Measurements from ENCODE around the gene OCSTAMP. TPM values are rescaled to one million over a fixed set of nuclear protein-coding genes. Genes with fewer than 3 reads are reported as not detected.

Gene OCSTAMP
- total RNA-seq, 2 experiments from 2014 or later: not detected

DNA sequence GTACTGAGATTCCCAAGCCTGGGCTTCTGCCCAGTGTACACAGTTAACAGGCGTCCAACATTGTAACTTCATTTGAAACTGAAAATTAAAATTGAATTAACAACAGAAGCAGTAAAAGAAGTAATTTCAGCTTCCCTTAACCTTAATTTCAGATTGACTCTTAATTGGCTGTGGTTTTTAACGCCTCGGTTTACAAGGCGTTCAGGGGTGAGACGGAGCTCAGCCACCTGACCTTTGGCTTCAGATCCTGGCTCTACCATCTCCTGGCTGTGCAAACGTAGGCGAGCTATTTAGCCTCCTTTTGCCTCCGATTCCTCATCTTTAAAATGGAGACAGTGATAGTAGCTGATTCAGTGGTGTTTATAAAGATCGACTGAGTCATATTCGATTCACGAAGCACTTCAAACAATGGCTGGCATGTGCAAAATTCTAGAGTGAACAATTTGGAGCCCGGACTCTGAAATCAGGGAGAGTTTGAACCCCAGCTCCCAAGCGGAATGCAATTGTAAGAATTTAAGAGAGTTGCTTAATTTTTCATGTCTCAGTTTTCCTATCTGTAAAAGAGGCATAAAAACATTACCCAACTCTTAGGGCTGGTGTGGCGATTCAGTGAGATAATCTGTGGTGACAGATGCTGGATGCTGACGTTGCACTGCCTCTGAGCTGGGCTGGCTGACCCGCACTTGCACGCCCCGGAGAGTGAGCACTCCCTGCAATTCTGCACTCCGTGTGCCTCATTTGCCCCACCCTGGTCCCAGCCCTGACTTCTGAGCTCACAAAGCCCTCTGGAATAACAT lies 23.5 kb upstream of the OCSTAMP start:
- ATAC-seq (ENCODE audit: poor library complexity) (no peak), DNase-seq (no peak)
- Mint-ChIP-seq H3K4me1 (ENCODE audit: low read depth) (no peaks in the 10 kb centered on the region), H3K36me3 (ENCODE audit: low read depth) (no peaks in the 10 kb centered on the region), H3K27ac (no peak overlapping the region), H3K9me3 (no peaks in the 10 kb centered on the region), H3K27me3 (peaks cover 40% of the 10 kb centered on the region), H3K4me3 (no peak overlapping the region)
- Histone ChIP-seq H3K4me1 (ENCODE audit: insufficient read depth, low read length) (no peaks in the 10 kb centered on the region), H3K4me3 (ENCODE audit: low read length) (no peak overlapping the region), H3K9me3 (ENCODE audit: control insufficient read depth in 1 of 2, insufficient read depth in 1 of 2, low read length in 2 of 2) (no peaks in the 10 kb centered on the region), H3K36me3 (ENCODE audit: insufficient read depth, low read length) (no peaks in the 10 kb centered on the region), H3K27ac (ENCODE audit: low read depth in 1 of 2, low read length in 2 of 2) (no peak overlapping the region), H3K27me3 (ENCODE audit: control insufficient read depth in 1 of 2, insufficient read depth in 2 of 2, low read length in 2 of 2) (peaks cover 0 to 8% of the 10 kb centered on the region in 2 experiments)
- intact Hi-C loops (cut with DNase I, micrococcal nuclease): no loop called here
- ChIA-PET CTCF (no interaction called here), POLR2A (no interaction called here)
- TF ChIP-seq, protein P1, sequence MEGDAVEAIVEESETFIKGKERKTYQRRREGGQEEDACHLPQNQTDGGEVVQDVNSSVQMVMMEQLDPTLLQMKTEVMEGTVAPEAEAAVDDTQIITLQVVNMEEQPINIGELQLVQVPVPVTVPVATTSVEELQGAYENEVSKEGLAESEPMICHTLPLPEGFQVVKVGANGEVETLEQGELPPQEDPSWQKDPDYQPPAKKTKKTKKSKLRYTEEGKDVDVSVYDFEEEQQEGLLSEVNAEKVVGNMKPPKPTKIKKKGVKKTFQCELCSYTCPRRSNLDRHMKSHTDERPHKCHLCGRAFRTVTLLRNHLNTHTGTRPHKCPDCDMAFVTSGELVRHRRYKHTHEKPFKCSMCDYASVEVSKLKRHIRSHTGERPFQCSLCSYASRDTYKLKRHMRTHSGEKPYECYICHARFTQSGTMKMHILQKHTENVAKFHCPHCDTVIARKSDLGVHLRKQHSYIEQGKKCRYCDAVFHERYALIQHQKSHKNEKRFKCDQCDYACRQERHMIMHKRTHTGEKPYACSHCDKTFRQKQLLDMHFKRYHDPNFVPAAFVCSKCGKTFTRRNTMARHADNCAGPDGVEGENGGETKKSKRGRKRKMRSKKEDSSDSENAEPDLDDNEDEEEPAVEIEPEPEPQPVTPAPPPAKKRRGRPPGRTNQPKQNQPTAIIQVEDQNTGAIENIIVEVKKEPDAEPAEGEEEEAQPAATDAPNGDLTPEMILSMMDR (IDR thresholded peaks at IDR 0.05): no peak

DNA sequence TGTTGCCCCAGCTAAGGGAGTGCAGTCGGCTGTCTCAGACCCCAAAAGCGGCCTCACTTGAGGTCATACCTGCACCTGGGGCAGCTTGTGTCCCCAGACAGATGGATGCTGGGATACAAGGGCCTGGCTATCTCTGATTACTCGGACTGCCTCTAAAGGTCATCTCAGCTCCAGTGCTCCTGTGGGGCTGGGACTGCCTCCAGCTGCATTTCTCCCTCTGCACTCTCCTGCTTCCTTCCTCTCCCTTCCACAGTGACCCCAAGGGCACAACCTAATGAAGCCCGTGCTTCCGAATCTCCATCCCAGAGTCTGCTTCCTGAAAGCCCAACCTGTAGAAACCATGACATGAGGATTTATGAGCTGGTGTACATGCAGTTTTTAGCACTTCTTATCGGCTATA lies 22.8 kb upstream of the OCSTAMP start:
- H3K27me3 Mint-ChIP-seq: peaks cover 34% of the 10 kb centered on the region
- Histone ChIP-seq H3K27me3 (ENCODE audit: control insufficient read depth in 1 of 2, insufficient read depth in 2 of 2, low read length in 2 of 2) (peaks cover 0 to 8% of the 10 kb centered on the region in 2 experiments), H3K36me3 (ENCODE audit: insufficient read depth, low read length) (no peaks in the 10 kb centered on the region), H3K4me3 (ENCODE audit: low read length) (no peak overlapping the region), H3K4me1 (ENCODE audit: insufficient read depth, low read length) (no peaks in the 10 kb centered on the region), H3K9me3 (ENCODE audit: control insufficient read depth in 1 of 2, insufficient read depth in 1 of 2, low read length in 2 of 2) (no peaks in the 10 kb centered on the region), H3K27ac (ENCODE audit: low read depth in 1 of 2, low read length in 2 of 2) (no peak overlapping the region)
- no peaks in the 10 kb centered on the region for H3K36me3 Mint-ChIP-seq (ENCODE audit: low read depth)
- H3K27ac Mint-ChIP-seq: no peak overlapping the region
- H3K4me3 Mint-ChIP-seq: no peak overlapping the region
- ATAC-seq (ENCODE audit: poor library complexity) (no peak), DNase-seq (no peak)
- intact Hi-C loops (cut with DNase I, micrococcal nuclease): no loop called here
- CTCF ChIA-PET: no interaction called here
- no peaks in the 10 kb centered on the region for H3K9me3 Mint-ChIP-seq
- TF ChIP-seq, protein P1 (IDR thresholded peaks at IDR 0.05): no peak
- POLR2A ChIA-PET: no interaction called here
- H3K4me1 Mint-ChIP-seq (ENCODE audit: low read depth): no peaks in the 10 kb centered on the region

DNA sequence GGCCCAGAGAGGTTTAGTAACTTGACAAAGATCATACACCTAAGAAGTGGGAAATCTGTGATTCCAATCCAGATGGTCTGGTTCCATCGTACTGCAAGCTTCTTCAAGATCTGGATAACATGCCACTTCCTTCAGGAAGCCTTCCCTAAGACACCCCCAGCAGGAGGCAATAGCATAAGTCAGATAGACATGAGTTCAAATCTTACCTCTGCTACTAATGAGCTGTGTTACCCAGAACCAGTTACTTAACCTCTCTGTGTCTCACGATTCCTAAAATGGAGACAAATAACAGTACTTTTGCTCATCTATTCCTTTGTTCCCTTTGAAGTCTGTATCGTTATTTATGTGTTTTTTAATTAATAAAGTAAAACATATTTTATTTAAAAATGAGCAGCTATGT lies 22.3 kb upstream of the OCSTAMP start:
- DNase-seq: no peak
- Mint-ChIP-seq H3K27me3 (peaks cover 34% of the 10 kb centered on the region), H3K36me3 (ENCODE audit: low read depth) (no peaks in the 10 kb centered on the region), H3K4me1 (ENCODE audit: low read depth) (no peaks in the 10 kb centered on the region), H3K27ac (no peak overlapping the region), H3K9me3 (no peaks in the 10 kb centered on the region), H3K4me3 (no peak overlapping the region)
- intact Hi-C loops (cut with DNase I, micrococcal nuclease): no loop called here
- peaks cover 0 to 8% of the 10 kb centered on the region in 2 experiments for H3K27me3 ChIP-seq (ENCODE audit: control insufficient read depth in 1 of 2, insufficient read depth in 2 of 2, low read length in 2 of 2)
- no peak for ATAC-seq (ENCODE audit: poor library complexity)
- H3K27ac ChIP-seq (ENCODE audit: low read depth in 1 of 2, low read length in 2 of 2): no peak overlapping the region
- POLR2A ChIA-PET: no interaction called here
- no peak overlapping the region for H3K4me3 ChIP-seq (ENCODE audit: low read length)
- H3K9me3 ChIP-seq (ENCODE audit: control insufficient read depth in 1 of 2, insufficient read depth in 1 of 2, low read length in 2 of 2): no peaks in the 10 kb centered on the region
- CTCF ChIA-PET: no interaction called here
- TF ChIP-seq, protein P1 (IDR thresholded peaks at IDR 0.05): no peak
- no peaks in the 10 kb centered on the region for H3K36me3 ChIP-seq (ENCODE audit: insufficient read depth, low read length)
- H3K4me1 ChIP-seq (ENCODE audit: insufficient read depth, low read length): no peaks in the 10 kb centered on the region

All from CD4-positive, alpha-beta T cell (primary cell).